AG04450 (cell line): ENCODE results near the gene PRCC. TPM values are rescaled to one million over a fixed set of nuclear protein-coding genes. Genes with fewer than 3 reads are reported as not detected.

Experiments used
- CTCF ChIA-PET: fragments of 300-600, 350-600 bp; formaldehyde crosslinking; extraction: SDS; loops from one replicate; lab custom pipeline; 2022; ENCODE audit warnings: antibody characterized with exemption, inconsistent platforms; lab: Charles Lee
- POLR2A ChIA-PET: fragments of 350-600 bp; formaldehyde crosslinking; extraction: SDS; loops from one replicate; lab custom pipeline; 2021; ENCODE audit warnings: antibody characterized with exemption, inconsistent platforms; lab: Yijun Ruan, JAX
- DNase-seq: peaks from one replicate; pipeline ENCODE4 v3.0.0-alpha.2; 2011; ENCODE audit warnings: low read depth, low spot score
- H3K27ac ChIP-seq: one replicate; pipeline ENCODE4 v1.5.1; 2012; ENCODE audit warnings: low read depth, low read length, control low read depth
- H3K27me3 ChIP-seq: one replicate; pipeline ENCODE4 v1.6.0; 2012; ENCODE audit warnings: low read length; ENCODE audit not compliant: control insufficient read depth, insufficient read depth
- H3K4me3 ChIP-seq: 2 replicates; pipeline ENCODE4 v1.5.1; 2011; ENCODE audit warnings: mild to moderate bottlenecking, low read depth, low read length, control low read depth
- H3K9me3 ChIP-seq: 2 replicates; pipeline ENCODE4 v1.5.1; 2012; ENCODE audit warnings: low read length; ENCODE audit not compliant: control insufficient read depth, insufficient read depth
- polyA plus RNA-seq: library from polyadenylated mRNA; depleted of rRNA; stranded (reverse); fragments of >200 nt; gene quantifications from 2 replicates; pipeline ENCODE4 v1.2.3, GENCODE V29; 2011
- TF ChIP-seq, protein P1 (sequence below): IDR thresholded peaks from 2 replicates; pipeline ENCODE4 v1.5.1; 2011; ENCODE audit warnings: low read depth, low read length, control low read depth, inconsistent platforms

PRCC gene
- polyA plus RNA-seq, 1 experiment, result 51.1 TPM

DNA sequence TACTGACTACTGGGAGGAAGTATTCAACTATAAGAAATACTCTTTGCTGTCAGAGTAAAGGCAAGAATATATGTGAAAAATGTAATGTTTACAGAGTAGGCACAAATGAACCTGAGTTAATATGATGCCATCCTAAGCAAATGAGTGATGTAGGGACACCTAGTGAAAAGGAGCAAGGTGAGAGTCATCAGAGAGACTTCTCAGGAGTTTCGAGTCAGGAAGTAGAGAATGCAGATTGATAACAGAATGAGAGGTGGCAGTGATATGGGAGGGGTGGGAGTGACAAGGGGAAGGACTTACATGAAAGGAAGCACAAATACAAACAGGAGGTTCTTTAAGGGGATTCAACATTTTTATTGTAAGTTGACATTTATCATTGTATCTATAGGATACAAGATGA is 10.2 kb downstream of the PRCC start:
- no peak overlapping the region for H3K4me3 ChIP-seq
- no peaks in the 10 kb centered on the region for H3K9me3 ChIP-seq
- TF ChIP-seq, protein P1, sequence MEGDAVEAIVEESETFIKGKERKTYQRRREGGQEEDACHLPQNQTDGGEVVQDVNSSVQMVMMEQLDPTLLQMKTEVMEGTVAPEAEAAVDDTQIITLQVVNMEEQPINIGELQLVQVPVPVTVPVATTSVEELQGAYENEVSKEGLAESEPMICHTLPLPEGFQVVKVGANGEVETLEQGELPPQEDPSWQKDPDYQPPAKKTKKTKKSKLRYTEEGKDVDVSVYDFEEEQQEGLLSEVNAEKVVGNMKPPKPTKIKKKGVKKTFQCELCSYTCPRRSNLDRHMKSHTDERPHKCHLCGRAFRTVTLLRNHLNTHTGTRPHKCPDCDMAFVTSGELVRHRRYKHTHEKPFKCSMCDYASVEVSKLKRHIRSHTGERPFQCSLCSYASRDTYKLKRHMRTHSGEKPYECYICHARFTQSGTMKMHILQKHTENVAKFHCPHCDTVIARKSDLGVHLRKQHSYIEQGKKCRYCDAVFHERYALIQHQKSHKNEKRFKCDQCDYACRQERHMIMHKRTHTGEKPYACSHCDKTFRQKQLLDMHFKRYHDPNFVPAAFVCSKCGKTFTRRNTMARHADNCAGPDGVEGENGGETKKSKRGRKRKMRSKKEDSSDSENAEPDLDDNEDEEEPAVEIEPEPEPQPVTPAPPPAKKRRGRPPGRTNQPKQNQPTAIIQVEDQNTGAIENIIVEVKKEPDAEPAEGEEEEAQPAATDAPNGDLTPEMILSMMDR, result no peak
- CTCF ChIA-PET, result interaction anchor here (0.6 to 1.6 kb wide), 2 partner anchors 51 to 62 kb away, joined by 3 to 9 read pairs; no protein-coding TSS in a partner anchor
- H3K27me3 ChIP-seq, result no peaks in the 10 kb centered on the region
- POLR2A ChIA-PET, result no interaction called here
- H3K27ac ChIP-seq, result no peak overlapping the region
- no peak for DNase-seq

DNA sequence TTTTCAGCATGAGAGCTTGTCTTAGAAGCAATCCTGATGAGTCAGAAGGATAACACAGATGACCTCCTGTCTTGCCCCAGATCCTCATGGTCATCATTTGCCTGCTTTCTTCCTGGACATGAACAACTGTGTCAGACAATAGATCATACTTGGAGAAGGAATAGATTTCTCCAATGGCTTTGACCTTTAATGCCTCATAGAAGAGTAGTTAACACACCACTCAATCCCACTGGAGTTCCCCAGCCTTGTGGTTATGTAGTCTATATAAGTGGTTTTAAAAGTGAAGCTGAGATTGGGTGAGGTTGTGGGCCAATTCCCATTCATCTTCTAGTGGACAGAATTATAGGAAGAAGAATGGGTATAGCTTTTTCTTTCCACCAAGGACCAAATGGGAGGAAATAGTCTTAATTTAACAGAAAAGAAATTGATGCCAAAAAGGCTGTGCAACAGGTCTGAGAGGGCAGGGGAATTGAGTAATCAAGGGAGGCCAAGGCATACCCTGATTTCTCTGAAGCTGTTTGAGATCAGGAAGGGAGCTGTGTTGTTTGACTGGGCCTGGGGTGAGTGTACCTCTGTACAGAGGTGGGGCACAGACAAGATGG is 14.4 kb downstream of the PRCC start:
- no peaks in the 10 kb centered on the region for H3K27me3 ChIP-seq
- no peak overlapping the region for H3K4me3 ChIP-seq
- DNase-seq, result no peak
- no peaks in the 10 kb centered on the region for H3K9me3 ChIP-seq
- no peak overlapping the region for H3K27ac ChIP-seq
- POLR2A ChIA-PET, result interaction anchor here (0.8 to 1.4 kb wide), 3 partner anchors 9 to 15 kb away, joined by 3 to 4 read pairs (median 3); partner anchors contain the start of gene PRCC
- TF ChIP-seq, protein P1, result no peak
- CTCF ChIA-PET, result interaction anchor here (0.7 to 2.0 kb wide), 11 partner anchors 9 to 111 kb away, joined by 3 to 11 read pairs (median 3); partner anchors contain the start of gene NTRK1

DNA sequence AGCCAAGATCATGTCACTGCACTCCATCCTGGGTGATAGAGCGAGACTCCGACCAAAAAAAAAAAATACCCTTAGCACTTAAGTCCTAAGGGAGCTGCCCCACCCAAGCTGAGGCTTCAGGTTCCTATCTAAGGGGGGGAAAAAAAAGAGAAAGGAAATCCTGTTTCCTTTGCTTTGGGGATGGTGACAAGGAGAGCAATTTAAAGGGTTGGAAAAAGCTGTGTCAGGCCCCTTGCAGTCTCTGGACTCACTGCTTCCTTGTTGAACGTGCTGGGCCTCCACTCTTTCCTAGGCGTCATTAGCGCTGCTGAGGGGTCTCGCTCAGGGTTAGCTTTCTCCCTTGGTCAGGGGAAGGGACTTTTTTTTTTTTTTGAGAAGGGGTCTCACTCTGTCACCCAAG is 18.1 kb downstream of the PRCC start:
- ChIA-PET CTCF (interaction anchor here (0.8 to 2.5 kb wide), 3 partner anchors 11 to 59 kb away, joined by 3 to 20 read pairs (median 5); no protein-coding TSS in a partner anchor), POLR2A (interaction anchor here (0.5 to 0.7 kb wide), 2 partner anchors 57 to 105 kb away, joined by 3 to 4 read pairs; partner anchors contain the start of gene METTL25B)
- Histone ChIP-seq H3K9me3 (no peaks in the 10 kb centered on the region), H3K4me3 (no peak overlapping the region), H3K27me3 (no peaks in the 10 kb centered on the region), H3K27ac (no peak overlapping the region)
- TF ChIP-seq, protein P1, result no peak
- no peak for DNase-seq

DNA sequence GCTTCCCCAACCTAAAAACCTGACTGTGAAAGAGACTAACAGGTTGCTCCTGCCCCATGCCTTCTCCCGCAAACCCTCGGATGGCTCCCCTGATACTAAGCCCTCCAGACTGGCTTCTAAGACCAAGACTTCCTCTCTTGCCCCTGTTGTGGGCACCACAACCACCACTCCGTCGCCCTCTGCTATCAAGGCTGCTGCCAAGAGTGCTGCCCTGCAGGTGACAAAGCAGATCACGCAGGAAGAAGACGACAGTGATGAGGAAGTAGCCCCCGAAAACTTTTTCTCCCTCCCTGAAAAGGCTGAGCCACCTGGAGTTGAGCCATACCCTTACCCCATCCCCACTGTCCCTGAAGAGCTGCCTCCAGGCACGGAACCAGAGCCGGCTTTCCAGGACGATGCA is 19.3 kb downstream of the PRCC start:
- Histone ChIP-seq H3K27me3 (no peaks in the 10 kb centered on the region), H3K9me3 (no peaks in the 10 kb centered on the region), H3K27ac (no peak overlapping the region), H3K4me3 (no peak overlapping the region)
- POLR2A ChIA-PET, result no interaction called here
- TF ChIP-seq, protein P1, result no peak
- CTCF ChIA-PET, result interaction anchor here (2.7 kb wide), 1 partner anchor 10 kb away, joined by 9 read pairs; no protein-coding TSS in a partner anchor
- no peak for DNase-seq

DNA sequence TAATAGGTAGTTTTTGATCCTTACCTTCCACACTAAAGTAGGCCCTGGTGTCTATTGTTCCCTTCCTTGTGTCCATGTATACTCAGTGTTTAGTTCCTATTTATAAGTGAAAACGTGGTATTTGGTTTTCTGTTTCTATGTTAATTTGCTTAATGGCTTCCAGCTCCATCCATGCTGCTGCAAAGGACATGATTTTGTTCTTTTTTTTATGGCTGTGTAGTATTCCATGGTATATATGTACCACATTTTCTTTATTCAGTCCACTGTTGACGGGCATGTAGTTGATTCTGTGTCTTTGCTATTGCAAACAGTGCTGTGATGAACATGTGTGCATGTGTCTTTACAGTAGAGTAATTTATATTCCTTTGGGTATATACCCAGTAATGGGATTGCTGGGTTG is 20.8 kb downstream of the PRCC start:
- Histone ChIP-seq H3K9me3 (no peaks in the 10 kb centered on the region), H3K27me3 (no peaks in the 10 kb centered on the region), H3K27ac (no peak overlapping the region), H3K4me3 (no peak overlapping the region)
- DNase-seq, result no peak
- TF ChIP-seq, protein P1, result no peak
- ChIA-PET POLR2A (interaction anchor here (0.6 kb wide), 1 partner anchor 45 kb away, joined by 3 read pairs; no protein-coding TSS in a partner anchor), CTCF (interaction anchor here (0.9 to 2.7 kb wide), 4 partner anchors 9 to 102 kb away, joined by 3 to 9 read pairs (median 4); no protein-coding TSS in a partner anchor)
